ENCODE data around the gene PLS3. TPM values are rescaled to one million over a fixed set of nuclear protein-coding genes. Genes with fewer than 3 reads are reported as not detected.

The PLS3 gene
- total RNA-seq, 2 donors from 2014 or later, result 0.61 to 0.74 TPM

GRCh38 chrX:115581759-115582615 lies 21.0 kb downstream of the PLS3 start:
- H3K36me3 Mint-ChIP-seq, result no peaks in the 10 kb centered on the region
- peaks cover 0 to 13% of the 10 kb centered on the region in 2 donors for H3K27me3 Mint-ChIP-seq
- no peaks in the 10 kb centered on the region for H3K4me1 Mint-ChIP-seq (ENCODE audit: low read depth in 2 of 2)
- H3K27ac Mint-ChIP-seq, result no peak overlapping the region
- H3K9me3 Mint-ChIP-seq, result no peaks in the 10 kb centered on the region
- DNase-seq (ENCODE audit: low spot score), result no peak
- no peak for ATAC-seq
- no peak overlapping the region for H3K4me3 Mint-ChIP-seq

- Mint-ChIP-seq H3K27me3 (peaks cover 0 to 13% of the 10 kb centered on the region in 2 donors), H3K4me1 (ENCODE audit: low read depth in 2 of 2) (no peaks in the 10 kb centered on the region)
Measured at GRCh38 chrX:115582616-115583495, 21.9 kb downstream of the PLS3 start.

GRCh38 chrX:115583496-115584004 lies 22.6 kb downstream of the PLS3 start:
- Mint-ChIP-seq H3K4me1 (ENCODE audit: low read depth in 2 of 2) (no peaks in the 10 kb centered on the region), H3K4me3 (no peak overlapping the region), H3K27ac (no peak overlapping the region), H3K27me3 (peaks cover 0 to 13% of the 10 kb centered on the region in 2 donors), H3K36me3 (no peaks in the 10 kb centered on the region), H3K9me3 (no peaks in the 10 kb centered on the region)
- ATAC-seq, result no peak
- DNase-seq (ENCODE audit: low spot score), result no peak

More at GRCh38 chrX:115582616-115583495, 21.9 kb downstream of the PLS3 start:
- H3K9me3 Mint-ChIP-seq, result no peaks in the 10 kb centered on the region
- H3K36me3 Mint-ChIP-seq, result no peaks in the 10 kb centered on the region
- no peak overlapping the region for H3K27ac Mint-ChIP-seq
- no peak overlapping the region for H3K4me3 Mint-ChIP-seq
- ATAC-seq (no peak), DNase-seq (ENCODE audit: low spot score) (no peak)

GRCh38 chrX:115584696-115585095 lies 23.7 kb downstream of the PLS3 start:
- no peaks in the 10 kb centered on the region for H3K36me3 Mint-ChIP-seq
- no peak for DNase-seq (ENCODE audit: low spot score)
- no peaks in the 10 kb centered on the region for H3K9me3 Mint-ChIP-seq
- no peaks in the 10 kb centered on the region for H3K4me1 Mint-ChIP-seq (ENCODE audit: low read depth in 2 of 2)
- no peak for ATAC-seq
- no peak overlapping the region for H3K4me3 Mint-ChIP-seq
- no peak overlapping the region for H3K27ac Mint-ChIP-seq
- peaks cover 0 to 17% of the 10 kb centered on the region in 2 donors for H3K27me3 Mint-ChIP-seq

- DNase-seq (ENCODE audit: low spot score) (no peak), ATAC-seq (no peak)
- H3K27ac Mint-ChIP-seq, result no peak overlapping the region
- H3K4me1 Mint-ChIP-seq (ENCODE audit: low read depth in 2 of 2), result no peaks in the 10 kb centered on the region
- H3K36me3 Mint-ChIP-seq, result no peaks in the 10 kb centered on the region
- no peaks in the 10 kb centered on the region for H3K9me3 Mint-ChIP-seq
- H3K4me3 Mint-ChIP-seq, result no peak overlapping the region
- peaks cover 0 to 16% of the 10 kb centered on the region in 2 donors for H3K27me3 Mint-ChIP-seq
Measured at GRCh38 chrX:115588179-115588578, 27.2 kb downstream of the PLS3 start.

GRCh38 chrX:115589419-115589818 lies 28.4 kb downstream of the PLS3 start:
- Mint-ChIP-seq H3K36me3 (no peaks in the 10 kb centered on the region), H3K4me1 (ENCODE audit: low read depth in 2 of 2) (no peaks in the 10 kb centered on the region), H3K4me3 (no peak overlapping the region), H3K27me3 (peaks cover 0 to 14% of the 10 kb centered on the region in 2 donors), H3K9me3 (no peaks in the 10 kb centered on the region), H3K27ac (no peak overlapping the region)
- DNase-seq (ENCODE audit: low spot score) (no peak), ATAC-seq (no peak)

GRCh38 chrX:115591420-115591819 lies 30.4 kb downstream of the PLS3 start:
- no peak for DNase-seq (ENCODE audit: low spot score)
- H3K9me3 Mint-ChIP-seq, result no peaks in the 10 kb centered on the region
- no peak for ATAC-seq
- no peaks in the 10 kb centered on the region for H3K4me1 Mint-ChIP-seq (ENCODE audit: low read depth in 2 of 2)
- H3K27me3 Mint-ChIP-seq, result peaks cover 0 to 21% of the 10 kb centered on the region in 2 donors
- no peak overlapping the region for H3K27ac Mint-ChIP-seq
- H3K4me3 Mint-ChIP-seq, result no peak overlapping the region
- H3K36me3 Mint-ChIP-seq, result no peaks in the 10 kb centered on the region

GRCh38 chrX:115591856-115592842 lies 31.2 kb downstream of the PLS3 start:
- Mint-ChIP-seq H3K9me3 (no peaks in the 10 kb centered on the region), H3K27ac (no peak overlapping the region), H3K27me3 (peaks cover 0 to 22% of the 10 kb centered on the region in 2 donors), H3K4me3 (no peak overlapping the region), H3K36me3 (no peaks in the 10 kb centered on the region), H3K4me1 (ENCODE audit: low read depth in 2 of 2) (no peaks in the 10 kb centered on the region)
- ATAC-seq (no peak), DNase-seq (ENCODE audit: low spot score) (no peak)

- Mint-ChIP-seq H3K4me3 (no peak overlapping the region), H3K36me3 (no peaks in the 10 kb centered on the region), H3K27me3 (peaks cover 0 to 23% of the 10 kb centered on the region in 2 donors), H3K27ac (no peak overlapping the region), H3K9me3 (no peaks in the 10 kb centered on the region), H3K4me1 (ENCODE audit: low read depth in 2 of 2) (no peaks in the 10 kb centered on the region)
- DNase-seq (ENCODE audit: low spot score), result no peak
- no peak for ATAC-seq
Measured at GRCh38 chrX:115592997-115593734, 32.2 kb downstream of the PLS3 start.

GRCh38 chrX:115595049-115595448 lies 34.1 kb downstream of the PLS3 start:
- ATAC-seq (no peak), DNase-seq (ENCODE audit: low spot score) (no peak)
- H3K27ac Mint-ChIP-seq, result no peak overlapping the region
- H3K36me3 Mint-ChIP-seq, result no peaks in the 10 kb centered on the region
- peaks cover 0 to 19% of the 10 kb centered on the region in 2 donors for H3K27me3 Mint-ChIP-seq
- no peaks in the 10 kb centered on the region for H3K4me1 Mint-ChIP-seq (ENCODE audit: low read depth in 2 of 2)
- H3K4me3 Mint-ChIP-seq, result no peak overlapping the region
- no peaks in the 10 kb centered on the region for H3K9me3 Mint-ChIP-seq

- no peak overlapping the region for H3K4me3 Mint-ChIP-seq
- no peaks in the 10 kb centered on the region for H3K4me1 Mint-ChIP-seq (ENCODE audit: low read depth in 2 of 2)
- no peaks in the 10 kb centered on the region for H3K36me3 Mint-ChIP-seq
- ATAC-seq (no peak), DNase-seq (ENCODE audit: low spot score) (no peak)
- peaks cover 0 to 29% of the 10 kb centered on the region in 2 donors for H3K27me3 Mint-ChIP-seq
- no peaks in the 10 kb centered on the region for H3K9me3 Mint-ChIP-seq
- H3K27ac Mint-ChIP-seq, result no peak overlapping the region
Measured at GRCh38 chrX:115598556-115598955, 37.6 kb downstream of the PLS3 start.

- no peak overlapping the region for H3K4me3 Mint-ChIP-seq
- H3K4me1 Mint-ChIP-seq (ENCODE audit: low read depth in 2 of 2), result no peaks in the 10 kb centered on the region
- DNase-seq (ENCODE audit: low spot score), result no peak
- no peaks in the 10 kb centered on the region for H3K36me3 Mint-ChIP-seq
- peaks cover 0 to 24% of the 10 kb centered on the region in 2 donors for H3K27me3 Mint-ChIP-seq
- no peak overlapping the region for H3K27ac Mint-ChIP-seq
- ATAC-seq, result no peak
- H3K9me3 Mint-ChIP-seq, result no peaks in the 10 kb centered on the region
Measured at GRCh38 chrX:115602308-115602707, 41.3 kb downstream of the PLS3 start.
